Colonic mucosa (tissue), 4 donors: ENCODE results near the gene VPS52. TPM values are rescaled to one million over a fixed set of nuclear protein-coding genes. Genes with fewer than 3 reads are reported as not detected.
"Not testable (repeated sequence)": the region's sequence is repeated elsewhere in the genome, so short reads cannot be mapped to it uniquely, and the experiment has no call there.

ENCODE experiments used
- DNase-seq: peaks from one replicate; pipeline ENCODE4 v3.0.0-alpha.2; 2020
- H3K27ac ChIP-seq: fragments of 200-600 bp; one replicate; pipeline ENCODE4 v1.8.0; 2021
- H3K27me3 ChIP-seq: fragments of 200-600 bp; one replicate; pipeline ENCODE4 v1.8.0; 2021
- H3K36me3 ChIP-seq: fragments of 200-600 bp; one replicate; pipeline ENCODE4 v1.8.0; 2021
- H3K4me1 ChIP-seq: fragments of 200-600 bp; one replicate; pipeline ENCODE4 v1.8.0; 2021; ENCODE audit warnings: mild to moderate bottlenecking
- H3K4me3 ChIP-seq: fragments of 200-600 bp; one replicate; pipeline ENCODE4 v1.8.0; 2021
- H3K9ac ChIP-seq, 2 donors: one replicate each; pipeline ENCODE4 v1.7.0; 2013; ENCODE audit warnings: control low read depth in 2 of 2, low read depth in 2 of 2, low read length in 2 of 2
- H3K9me3 ChIP-seq: fragments of 200-600 bp; one replicate; pipeline ENCODE4 v1.8.0; 2021
- CTCF ChIP-seq: fragments of 200-600 bp; IDR thresholded peaks from one replicate; pipeline ENCODE4 v1.8.0; 2022; ENCODE audit warnings: antibody characterized with exemption, mild to moderate bottlenecking
- intact Hi-C: fragments of 100-400 bp; cut with DNase I; formaldehyde crosslinking; loops from one replicate; pipeline ENCODE4 v1.14.1; 2022
- total RNA-seq, 2 donors: library from RNA; stranded (reverse); fragmentation: NEBNext Ultra II Directional in 1 of 2; extraction: Animal tissue kit (Norgen Biotek cat#: 25700) in 1 of 2; gene quantifications; one replicate each; pipeline ENCODE4 v1.2.1, GENCODE V29; 2021
- donor health status: healthy.
- donor health status: DM: no; HTN: no; CAD: no.
- donor health status: DM: no; HTN: no; CAD: no.

The VPS52 gene
- total RNA-seq, 2 donors from 2014 or later, result 48.4 to 73.2 TPM

- intact Hi-C loops, result no loop called here
- Histone ChIP-seq H3K27me3 (no peaks in the 10 kb centered on the region), H3K9ac (no peak overlapping the region), H3K4me3 (no peak overlapping the region), H3K27ac (no peak overlapping the region), H3K36me3 (no peaks in the 10 kb centered on the region), H3K9me3 (no peaks in the 10 kb centered on the region), H3K4me1 (no peaks in the 10 kb centered on the region)
- TF ChIP-seq CTCF, result no peak
- no peak for DNase-seq
Observed at GRCh38 chr6:33241968-33242367, 29.7 kb downstream of the VPS52 start.

GRCh38 chr6:33237741-33238140, 33.9 kb downstream of the VPS52 start:
- no peak for TF ChIP-seq CTCF
- no peaks in the 10 kb centered on the region for H3K9me3 ChIP-seq
- H3K4me1 ChIP-seq, result no peaks in the 10 kb centered on the region
- no peak overlapping the region for H3K9ac ChIP-seq
- no peak overlapping the region for H3K27ac ChIP-seq
- intact Hi-C loops, result no loop called here
- no peak overlapping the region for H3K4me3 ChIP-seq
- H3K27me3 ChIP-seq, result no peaks in the 10 kb centered on the region
- H3K36me3 ChIP-seq, result no peaks in the 10 kb centered on the region
- no peak for DNase-seq

- no peak for TF ChIP-seq CTCF
- no peaks in the 10 kb centered on the region for H3K4me1 ChIP-seq
- intact Hi-C loops, result no loop called here
- no peak overlapping the region for H3K27ac ChIP-seq
- H3K36me3 ChIP-seq, result no peaks in the 10 kb centered on the region
- no peaks in the 10 kb centered on the region for H3K9me3 ChIP-seq
- no peak overlapping the region for H3K9ac ChIP-seq
- H3K27me3 ChIP-seq, result no peaks in the 10 kb centered on the region
- no peak for DNase-seq
- H3K4me3 ChIP-seq, result no peak overlapping the region
Observed at GRCh38 chr6:33236852-33237251, 34.8 kb downstream of the VPS52 start.

- Histone ChIP-seq H3K9ac (no peak overlapping the region), H3K27ac (no peak overlapping the region), H3K4me1 (no peaks in the 10 kb centered on the region), H3K27me3 (no peaks in the 10 kb centered on the region), H3K36me3 (no peaks in the 10 kb centered on the region), H3K9me3 (no peaks in the 10 kb centered on the region), H3K4me3 (no peak overlapping the region)
- TF ChIP-seq CTCF, result no peak
- DNase-seq, result no peak
- intact Hi-C loops, result no loop called here
Observed at GRCh38 chr6:33236328-33236727, 35.3 kb downstream of the VPS52 start.

GRCh38 chr6:33235221-33235634, 36.4 kb downstream of the VPS52 start:
- DNase-seq, result no peak
- Histone ChIP-seq H3K4me3 (no peak overlapping the region), H3K4me1 (no peaks in the 10 kb centered on the region), H3K27me3 (no peaks in the 10 kb centered on the region), H3K9me3 (no peaks in the 10 kb centered on the region), H3K36me3 (no peaks in the 10 kb centered on the region), H3K9ac (no peak overlapping the region), H3K27ac (no peak overlapping the region)
- intact Hi-C loops, result no loop called here
- TF ChIP-seq CTCF, result no peak

- H3K9ac ChIP-seq, intact Hi-C loops, H3K4me3 ChIP-seq, H3K4me1 ChIP-seq, H3K27me3 ChIP-seq, H3K27ac ChIP-seq, H3K36me3 ChIP-seq, DNase-seq, H3K9me3 ChIP-seq: not testable (repeated sequence)
Observed at GRCh38 chr6:33226503-33227120, 45.1 kb downstream of the VPS52 start.
